Activated T-helper 1 cell treated with Interleukin-2 at 50 U/mL for 16 hours (primary cell): ENCODE measurements around the gene CA10.

Experiments used
- DNase-seq: peaks from one replicate; pipeline ENCODE4 v3.0.0-alpha.2; 2020; ENCODE audit warnings: low read depth

The CA10 gene

GRCh38 chr17:52048137-52048898, 110.2 kb downstream of the CA10 start:
- no peak for DNase-seq

GRCh38 chr17:52047086-52047485, 111.4 kb downstream of the CA10 start:
- no peak for DNase-seq

GRCh38 chr17:52041123-52041617, 117.3 kb downstream of the CA10 start:
- no peak for DNase-seq

DNA sequence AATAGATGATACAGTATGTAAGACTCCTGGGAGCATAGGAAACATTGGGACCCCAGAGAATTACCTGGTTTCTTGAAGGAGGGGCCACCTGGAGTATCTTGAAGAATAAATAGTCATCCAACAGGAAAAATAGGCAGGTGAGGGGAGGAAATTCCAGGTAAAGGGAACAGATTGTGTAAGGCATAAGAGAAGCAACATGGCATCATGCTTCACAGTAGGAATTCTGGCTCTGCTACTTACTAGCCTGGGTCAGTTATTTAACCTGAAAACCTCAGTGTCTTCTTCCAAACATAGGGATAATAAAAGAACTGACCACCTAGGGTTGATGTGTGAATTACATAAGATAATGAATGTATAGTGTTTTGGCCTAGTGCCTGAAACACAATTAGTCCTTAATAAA, 122.1 kb downstream of the CA10 start:
- DNase-seq: no peak

DNA sequence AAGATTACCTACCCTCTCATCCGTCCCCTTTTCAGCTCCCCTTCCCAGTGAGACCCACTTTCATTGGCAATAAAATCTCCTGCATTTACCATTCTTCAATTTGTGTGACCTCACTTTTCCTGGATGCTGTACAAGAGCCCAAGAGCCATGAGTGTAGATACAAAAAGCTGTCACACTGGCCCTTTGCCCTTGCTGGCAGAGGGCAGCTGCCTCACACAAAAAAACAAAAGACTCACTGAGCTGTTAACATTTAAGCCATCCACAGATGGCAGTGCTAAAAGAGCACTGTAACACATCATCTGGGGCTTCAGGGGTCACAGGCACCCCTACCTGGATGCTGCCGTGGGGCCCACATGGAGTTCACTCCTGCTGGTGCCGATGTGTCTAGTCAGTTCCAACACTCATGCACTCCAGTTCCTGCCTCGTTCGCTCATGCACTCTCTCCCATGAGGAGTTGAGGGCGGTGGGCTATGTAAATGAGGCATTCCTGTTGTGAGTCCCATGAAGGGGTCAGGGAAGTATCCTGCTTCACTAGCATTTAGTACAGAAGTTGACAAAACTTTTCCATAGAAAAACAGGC, 123.1 kb downstream of the CA10 start:
- no peak for DNase-seq

DNA sequence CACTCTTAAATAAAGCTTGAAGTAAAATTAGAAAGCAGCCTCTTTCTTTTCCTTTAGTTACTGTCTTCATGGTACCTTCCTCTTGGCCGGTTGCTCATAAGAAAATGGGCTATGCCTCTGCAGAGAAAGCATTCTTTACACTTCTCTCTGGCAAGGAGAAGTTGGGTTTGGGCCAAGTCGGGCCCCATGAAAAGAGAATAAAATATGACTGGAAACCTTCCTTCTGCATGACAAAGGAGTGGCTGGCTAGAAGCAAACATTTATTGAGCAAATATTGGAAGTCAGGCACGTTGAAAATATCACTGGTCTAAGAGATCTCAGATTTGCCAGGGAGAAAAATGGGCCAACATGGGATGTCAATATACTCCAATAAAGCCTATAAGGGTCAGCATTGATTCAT, 126.1 kb downstream of the CA10 start:
- no peak for DNase-seq

- no peak for DNase-seq
Measured at GRCh38 chr17:52030052-52030451, 128.5 kb downstream of the CA10 start.

DNA sequence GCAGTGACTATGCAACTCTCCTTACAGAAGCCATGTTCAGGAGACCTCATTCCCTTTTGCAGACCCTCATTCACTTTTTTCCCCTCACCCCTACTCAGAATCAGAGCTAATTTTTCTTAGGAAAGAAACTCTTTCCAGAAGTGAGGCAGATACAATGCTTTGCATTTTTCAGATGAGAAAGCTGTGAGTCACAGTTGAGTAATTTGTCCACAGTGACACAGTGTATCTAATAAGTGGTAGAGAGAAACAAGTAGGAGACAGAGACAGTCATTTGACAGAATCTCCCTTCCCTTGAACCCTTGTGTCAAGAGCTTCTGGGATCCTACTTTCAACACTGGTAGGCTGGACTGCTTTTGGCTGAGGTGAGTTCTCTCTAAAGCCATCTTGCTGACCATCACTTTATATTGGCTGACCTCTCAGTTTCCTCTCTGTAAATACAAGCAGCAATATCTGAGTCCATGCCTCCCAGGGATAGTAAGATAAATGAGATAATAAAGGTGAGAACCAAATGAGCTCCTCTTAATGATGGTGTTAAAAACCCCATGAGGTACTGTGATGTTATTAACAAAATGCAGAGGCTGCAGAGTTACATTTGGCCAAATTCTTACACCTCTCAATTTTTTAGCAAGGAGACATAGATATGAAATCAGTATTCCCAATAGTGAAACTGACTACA, 130.8 kb downstream of the CA10 start:
- no peak for DNase-seq

- DNase-seq: no peak
Measured at GRCh38 chr17:52027081-52027480, 131.4 kb downstream of the CA10 start.

DNA sequence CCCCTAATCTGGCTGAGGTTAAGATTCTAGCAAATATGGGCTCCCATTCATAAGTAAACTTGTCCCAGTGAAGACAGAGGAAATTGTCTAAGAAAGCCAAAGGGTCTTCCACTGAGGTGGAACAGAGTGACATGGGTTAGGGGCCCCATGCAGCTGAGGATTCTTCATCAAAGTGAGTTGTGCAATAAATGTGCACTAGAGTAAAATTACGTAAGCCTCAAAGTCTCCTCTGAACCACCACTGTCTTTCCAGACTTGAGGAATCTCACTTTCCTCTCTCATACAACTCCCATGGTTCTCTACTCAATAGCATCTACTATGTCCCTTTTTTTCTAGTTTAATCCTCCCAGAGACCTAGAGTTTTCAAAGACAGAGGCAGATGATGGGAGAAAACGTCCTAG, 132.4 kb downstream of the CA10 start:
- DNase-seq: no peak

DNA sequence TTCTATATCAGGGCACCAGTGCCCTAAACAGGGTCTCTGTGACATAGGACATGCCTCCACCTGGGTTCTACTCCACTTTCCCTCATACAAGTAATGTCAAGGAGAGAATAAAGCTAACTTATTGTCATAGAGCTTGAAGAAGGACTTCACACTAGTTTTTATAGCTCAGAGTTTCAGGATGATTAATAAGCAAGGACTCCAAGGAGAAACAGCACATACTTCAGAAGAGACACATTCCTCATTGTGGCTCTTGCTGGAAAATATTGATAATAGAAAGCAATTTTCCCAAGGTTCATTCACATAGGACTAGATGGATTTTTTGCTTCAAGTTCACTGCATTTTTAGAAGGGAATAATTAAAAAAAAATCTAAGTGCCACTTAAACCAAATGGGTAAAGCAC, 133.3 kb downstream of the CA10 start:
- DNase-seq: no peak

DNA sequence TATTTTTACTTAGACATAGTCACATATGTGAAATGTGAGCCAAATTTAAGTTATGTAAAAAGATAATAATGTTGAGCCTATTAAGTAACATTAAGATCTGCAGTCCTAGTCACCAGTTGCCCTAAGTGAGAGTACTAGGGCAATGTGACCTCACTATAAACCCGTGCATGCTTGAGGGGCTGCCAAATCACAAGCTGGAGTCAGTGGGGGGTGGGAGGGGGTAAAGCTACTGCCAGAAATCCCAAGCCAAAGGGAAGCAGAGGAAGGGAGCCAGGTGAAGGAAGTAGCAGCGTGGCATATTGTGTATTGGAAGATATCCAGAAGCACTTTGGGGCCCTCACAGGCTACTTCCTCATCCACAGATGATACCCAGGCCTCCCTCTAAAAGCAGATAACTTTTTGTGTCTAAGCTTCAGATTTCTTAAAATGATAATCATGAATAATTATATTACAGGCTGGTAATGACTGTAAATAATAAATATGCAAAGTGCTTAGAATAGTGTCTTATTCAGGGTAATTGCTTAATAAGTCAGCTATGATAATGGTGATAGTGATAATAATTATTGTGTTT, 134.1 kb downstream of the CA10 start:
- no peak for DNase-seq

DNA sequence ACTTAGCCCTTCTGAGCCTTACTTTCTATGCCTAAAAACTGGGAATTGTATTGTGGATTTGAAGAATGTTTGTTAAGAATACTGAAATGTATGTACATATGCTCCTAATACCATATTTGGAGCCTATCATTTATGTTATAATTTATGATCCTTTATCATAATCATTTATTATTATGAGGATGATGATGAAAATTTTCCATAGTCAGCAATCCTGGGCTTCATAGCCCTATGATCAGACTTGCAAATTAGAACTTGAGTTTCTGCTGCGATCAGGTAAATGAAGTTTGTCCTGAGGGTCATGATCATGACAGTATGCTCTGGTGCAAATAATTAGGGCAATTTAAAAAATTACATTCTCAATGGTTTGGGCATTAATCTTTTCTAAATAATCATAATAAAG, 147.4 kb downstream of the CA10 start:
- DNase-seq: no peak

DNA sequence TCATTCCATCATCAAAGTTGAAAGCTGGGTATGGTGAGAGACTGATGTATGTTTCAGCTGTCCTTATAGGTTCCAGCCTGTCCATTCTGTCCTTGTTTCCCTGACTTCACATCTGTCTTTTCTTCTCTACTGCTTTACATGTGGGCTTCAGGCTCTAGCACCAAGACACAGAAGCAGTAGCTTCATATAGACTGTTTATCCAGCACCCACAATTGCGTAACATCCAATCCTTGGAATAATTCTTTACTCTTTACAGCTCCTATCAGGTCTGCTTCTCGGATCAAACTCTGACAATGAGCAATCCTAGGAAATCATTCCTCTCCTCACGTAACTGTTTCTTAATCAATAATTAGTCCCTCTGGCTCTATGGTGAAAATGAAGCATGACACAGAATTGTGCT, 158.9 kb downstream of the CA10 start:
- DNase-seq: no peak

GRCh38 chr17:51997723-51998122, 160.8 kb downstream of the CA10 start:
- no peak for DNase-seq

DNA sequence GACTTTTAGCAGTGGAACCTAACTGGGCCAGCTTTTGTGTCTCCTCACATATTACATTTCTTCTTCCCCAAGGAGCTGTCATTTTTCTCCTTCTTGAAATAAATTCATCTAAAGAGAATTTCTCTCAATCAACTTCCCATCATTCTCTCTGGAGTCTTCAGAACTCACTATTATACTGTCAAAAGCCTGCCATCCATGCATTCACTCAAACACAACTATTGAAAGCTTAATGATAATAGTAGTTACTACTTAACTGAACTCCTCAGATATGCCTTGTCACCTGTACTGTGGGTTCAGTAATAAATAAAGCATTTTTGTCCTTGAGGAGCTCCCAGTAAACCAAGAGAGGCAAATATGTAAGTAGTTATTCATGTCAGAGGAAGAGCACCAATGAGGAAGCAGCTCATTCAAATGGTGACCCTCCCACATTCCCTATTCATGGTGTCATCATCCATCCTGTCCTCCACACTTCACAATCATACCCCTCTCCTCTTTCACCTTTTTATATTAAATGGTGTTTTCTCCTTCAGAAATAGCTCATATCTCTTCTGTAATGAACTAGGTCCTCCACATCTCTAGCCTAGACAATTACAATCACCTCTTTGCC, 162.6 kb downstream of the CA10 start:
- no peak for DNase-seq

DNA sequence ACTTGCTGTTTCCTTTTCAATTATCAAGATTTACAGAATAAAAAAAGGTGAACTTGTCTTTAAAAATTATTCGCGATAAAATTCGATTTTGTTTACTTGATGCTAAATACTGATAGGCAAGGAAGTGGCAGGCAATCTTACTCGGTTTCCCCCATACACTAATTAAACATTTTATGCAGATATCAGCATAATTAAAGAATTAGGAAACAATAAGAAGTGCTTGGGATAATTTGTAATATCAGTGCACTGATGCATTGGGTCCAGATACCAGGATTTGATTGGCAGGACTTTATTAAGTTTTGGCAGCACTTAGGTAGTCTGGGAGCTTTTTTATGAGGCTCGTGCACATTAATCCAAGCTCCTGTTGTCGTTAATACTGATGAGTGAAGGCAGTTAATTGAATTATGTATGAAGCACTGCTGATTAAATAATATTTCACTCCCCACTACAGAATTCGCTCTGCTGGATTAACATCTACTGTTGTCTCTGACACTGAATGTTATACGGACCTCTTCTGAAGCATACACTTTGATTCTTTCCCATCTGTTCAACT, 165.6 kb downstream of the CA10 start:
- no peak for DNase-seq

DNA sequence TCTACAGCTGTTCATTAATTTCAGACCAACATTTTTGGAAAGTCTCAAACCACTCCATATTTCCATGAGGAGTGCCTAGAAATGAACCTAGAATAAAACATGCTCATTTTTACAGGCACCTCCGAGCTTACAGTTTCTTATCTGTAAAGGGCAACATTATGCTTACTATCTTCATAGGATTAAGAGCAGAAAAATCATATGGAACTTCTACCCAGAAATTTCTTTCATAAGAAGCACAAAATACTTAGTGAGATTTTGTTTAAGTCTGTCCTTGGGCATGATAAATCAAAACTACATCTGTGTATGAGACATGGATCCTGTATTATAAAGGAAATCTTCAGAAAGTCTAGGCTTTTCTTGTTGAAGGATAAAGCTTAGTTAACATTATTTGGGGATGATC, 187.4 kb downstream of the CA10 start:
- no peak for DNase-seq

DNA sequence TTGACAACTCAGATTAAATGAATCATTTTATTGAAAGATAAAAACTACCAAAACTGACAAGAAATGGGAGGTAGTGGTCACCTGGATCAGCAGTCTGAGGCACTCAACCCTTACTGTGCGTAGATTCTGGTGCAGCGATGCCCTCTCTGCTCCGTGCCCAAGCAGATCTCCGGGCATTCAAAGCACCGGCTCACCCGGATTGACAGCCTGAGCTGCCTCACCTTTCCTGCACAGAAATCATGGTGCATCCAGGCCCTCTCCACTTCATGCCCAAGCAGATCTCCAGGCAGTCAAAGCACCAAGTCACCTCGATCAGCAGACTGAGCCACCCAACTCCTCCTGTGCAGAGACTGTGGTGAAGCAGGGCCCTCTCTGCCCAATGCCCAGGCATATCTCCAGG, 196.8 kb downstream of the CA10 start:
- no peak for DNase-seq

GRCh38 chr17:51957786-51958185, 200.7 kb downstream of the CA10 start:
- DNase-seq: no peak

DNA sequence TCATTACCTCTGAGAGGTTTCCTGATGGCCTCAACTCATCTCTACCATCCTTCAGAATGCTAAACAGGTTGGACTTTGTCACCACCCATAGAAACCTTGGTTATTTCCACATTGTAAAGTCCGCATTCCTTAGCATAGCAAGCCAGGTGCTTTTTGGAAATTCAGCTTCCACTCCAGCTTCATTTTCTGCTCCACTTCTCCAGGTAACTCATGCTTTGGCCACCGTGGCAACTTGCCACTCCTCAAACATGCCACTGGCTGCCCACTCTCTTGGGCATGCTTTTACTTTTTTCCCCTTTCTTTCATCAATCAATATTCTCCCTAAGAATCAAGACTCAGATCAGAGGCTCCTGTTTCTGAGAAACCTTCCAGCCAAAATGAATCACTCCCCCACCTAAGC, 203.3 kb downstream of the CA10 start:
- DNase-seq: no peak

DNA sequence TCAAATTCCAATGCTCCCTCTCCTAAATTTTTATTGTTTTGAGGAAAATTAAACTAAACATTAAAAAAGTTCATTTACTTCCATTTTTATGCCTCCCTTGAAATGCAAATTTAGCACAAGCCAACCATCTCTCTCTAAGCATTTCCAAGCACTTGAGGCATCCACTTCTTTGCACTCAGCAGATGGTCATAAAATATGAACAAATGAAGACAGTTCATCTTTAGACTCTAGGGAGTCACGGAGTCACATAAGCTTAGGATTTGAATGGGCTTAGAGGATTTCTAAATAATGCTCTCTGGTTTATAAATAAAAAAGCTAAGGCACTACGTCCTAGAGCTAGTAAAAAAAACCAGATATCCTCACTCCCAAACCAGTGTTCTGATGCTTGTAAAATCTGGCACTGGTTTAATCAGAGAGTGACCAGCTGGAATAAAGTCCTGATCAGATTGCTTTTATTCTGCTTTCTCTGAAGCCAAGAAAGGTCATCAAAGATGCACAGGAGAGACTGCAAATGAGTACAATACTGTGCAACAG, 204.2 kb downstream of the CA10 start:
- no peak for DNase-seq
